SU-DHL-6 (cell line): ENCODE results near the gene SLC26A9.
A peak's percentile ranks its signal among the peaks of the same experiment; 100 is the strongest.

Source experiments
- H2AFZ ChIP-seq: fragments of 200-600 bp; sonication (generic); 2 replicates; pipeline ENCODE4 v1.6.1; 2014; ENCODE audit warnings: low read depth, mild to moderate bottlenecking, moderate library complexity, mixed read lengths, antibody characterized with exemption, low read length; ENCODE audit not compliant: severe bottlenecking
- H3F3A ChIP-seq: fragments of 200-600 bp; shearing (Covaris generic); 2 replicates; pipeline ENCODE4 v1.6.0; 2016; ENCODE audit warnings: antibody characterized with exemption, mild to moderate bottlenecking; ENCODE audit not compliant: insufficient read depth
- H3K27ac ChIP-seq: fragments of 200-600 bp; sonication (generic); 2 replicates; pipeline ENCODE4 v1.5.1; 2016; ENCODE audit warnings: low read depth, mild to moderate bottlenecking, low read length, moderate library complexity, mixed read lengths
- H3K27me3 ChIP-seq: fragments of 200-600 bp; sonication (generic), shearing (Covaris generic); 2 replicates; pipeline ENCODE4 v1.6.0; 2014; ENCODE audit warnings: mild to moderate bottlenecking, low read length
- H3K36me3 ChIP-seq: fragments of 200-600 bp; sonication (generic); 2 replicates; pipeline ENCODE4 v1.6.1; 2014; ENCODE audit warnings: mild to moderate bottlenecking, low read length, mixed read lengths
- H3K4me2 ChIP-seq: fragments of 300-600, 200-600 bp; shearing (Covaris generic), sonication (generic); 2 replicates; pipeline ENCODE4 v1.6.0; 2014; ENCODE audit warnings: low read length, low read depth, mild to moderate bottlenecking; ENCODE audit not compliant: poor library complexity, severe bottlenecking
- H3K4me3 ChIP-seq: fragments of 200-600 bp; sonication (generic); 2 replicates; pipeline ENCODE4 v1.5.1; 2014; ENCODE audit warnings: antibody characterized with exemption, low read length, mild to moderate bottlenecking, mixed read lengths; ENCODE audit not compliant: insufficient read depth, poor library complexity, severe bottlenecking
- H3K79me2 ChIP-seq: fragments of 200-600 bp; sonication (generic); 2 replicates; pipeline ENCODE4 v1.6.1; 2014; ENCODE audit warnings: mild to moderate bottlenecking, low read length, moderate library complexity; ENCODE audit not compliant: insufficient read depth
- H3K9ac ChIP-seq: fragments of 200-600 bp; sonication (generic); 2 replicates; pipeline ENCODE4 v1.7.0; 2014; ENCODE audit warnings: mild to moderate bottlenecking, low read length
- H3K9me2 ChIP-seq: fragments of 200-600 bp; sonication (generic); replicated peaks from 2 replicates; pipeline ENCODE4 v1.6.1; 2014; ENCODE audit warnings: low read length; ENCODE audit not compliant: insufficient read depth
- H3K9me3 ChIP-seq: fragments of 200-600 bp; sonication (generic); 2 replicates; pipeline ENCODE4 v1.6.1; 2014; ENCODE audit warnings: low read length, mixed read lengths; ENCODE audit not compliant: insufficient read depth
- H4K20me1 ChIP-seq: fragments of 200-600 bp; sonication (generic); 2 replicates; pipeline ENCODE4 v1.6.1; 2014; ENCODE audit warnings: low read depth, mild to moderate bottlenecking, antibody characterized with exemption, low read length, moderate library complexity, mixed read lengths
- CTCF ChIP-seq: fragments of 200-600 bp; sonication (generic); IDR thresholded peaks from one replicate; pipeline ENCODE4 v1.5.1; 2017; ENCODE audit warnings: antibody characterized with exemption, mild to moderate bottlenecking, low read length, moderate library complexity; ENCODE audit not compliant: insufficient read depth, poor library complexity, severe bottlenecking
- EZH2phosphoT487 ChIP-seq: fragments of 200-600 bp; sonication (generic), shearing (Covaris generic); conservative IDR thresholded peaks from 2 replicates; pipeline ENCODE4 v1.6.1; 2018; ENCODE audit warnings: mild to moderate bottlenecking, antibody characterized with exemption, low read length, moderate library complexity, mixed read lengths

SLC26A9 gene

DNA sequence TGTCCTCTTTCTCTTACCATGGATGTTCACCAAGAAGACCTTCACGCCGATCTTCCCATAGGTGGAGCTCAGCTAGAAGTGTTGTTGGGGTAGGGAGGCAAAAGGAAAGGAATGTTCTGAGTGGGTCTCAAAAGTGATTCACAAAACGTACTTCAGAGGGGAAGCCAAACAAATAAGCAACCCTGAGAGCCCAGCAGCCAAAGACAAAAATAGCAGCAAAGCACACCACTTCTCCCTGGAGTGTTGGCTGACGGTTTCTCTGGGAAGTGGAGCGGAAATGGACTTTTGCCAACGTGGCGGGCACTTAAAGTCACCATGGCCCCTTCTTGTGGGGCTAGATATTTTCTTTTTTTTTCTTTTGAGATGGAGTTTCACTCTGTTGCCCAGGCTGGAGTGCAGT, 23.1 kb downstream of the SLC26A9 start:
- Histone ChIP-seq H4K20me1 (no peaks in the 10 kb centered on the region), H3K79me2 (no peaks in the 10 kb centered on the region), H3K27me3 (no peaks in the 10 kb centered on the region), H3K9me3 (no peaks in the 10 kb centered on the region), H3F3A (no peaks in the 10 kb centered on the region), H3K4me3 (no peak overlapping the region), H3K36me3 (no peaks in the 10 kb centered on the region), H3K9me2 (no peaks in the 10 kb centered on the region), H3K4me2 (no peak overlapping the region), H3K9ac (no peak overlapping the region), H2AFZ (no peak overlapping the region), H3K27ac (no peak overlapping the region)
- TF ChIP-seq EZH2phosphoT487 (no peak), CTCF (no peak)

- Histone ChIP-seq H3K27me3 (no peaks in the 10 kb centered on the region), H3K36me3 (no peaks in the 10 kb centered on the region), H3K9me3 (no peaks in the 10 kb centered on the region), H4K20me1 (no peaks in the 10 kb centered on the region), H3K4me2 (no peak overlapping the region), H3F3A (no peaks in the 10 kb centered on the region), H3K9ac (no peak overlapping the region), H3K27ac (no peak overlapping the region), H3K9me2 (no peaks in the 10 kb centered on the region), H2AFZ (no peak overlapping the region), H3K4me3 (no peak overlapping the region), H3K79me2 (no peaks in the 10 kb centered on the region)
- peak; percentile 75 for TF ChIP-seq CTCF
- TF ChIP-seq EZH2phosphoT487, result no peak
These were observed 24.1 kb downstream of the SLC26A9 start for GRCh38 chr1:205918955-205919746.

DNA sequence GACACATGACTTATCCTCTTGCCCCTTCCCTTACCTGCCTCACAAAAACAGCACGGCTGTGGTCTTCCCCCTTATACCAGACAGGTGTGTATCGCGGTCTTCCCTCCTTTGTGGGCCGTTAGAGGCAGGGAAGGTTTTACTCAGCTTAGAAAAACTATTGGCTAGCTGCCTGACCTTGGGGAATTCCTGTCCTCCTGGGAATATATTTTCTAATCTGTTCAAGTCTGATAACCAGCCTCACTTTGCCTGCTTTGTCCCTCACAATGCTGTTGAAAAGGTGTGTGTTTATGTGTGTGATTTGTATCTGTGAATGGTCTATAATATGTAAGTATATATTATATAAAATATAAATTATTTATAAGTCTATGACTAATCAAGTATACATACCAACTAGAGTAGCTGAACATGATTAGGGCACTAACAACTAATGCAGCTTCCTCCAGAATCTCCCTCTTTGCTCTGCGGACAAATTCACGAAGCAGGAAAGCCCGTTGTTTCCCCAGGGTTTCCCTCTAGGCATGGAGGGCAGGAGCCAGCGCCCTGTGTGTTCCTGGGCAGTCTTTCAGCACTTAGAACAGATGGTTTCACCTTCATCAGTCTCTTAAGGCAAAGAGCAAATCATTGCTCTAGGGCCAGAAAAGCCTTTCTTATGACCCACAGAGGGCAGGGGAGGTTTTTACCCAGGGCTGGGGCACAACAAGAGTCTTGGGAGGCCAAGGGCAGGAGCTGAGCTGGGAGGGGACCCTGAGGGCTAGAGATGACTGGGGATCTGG, 25.6 kb downstream of the SLC26A9 start:
- no peaks in the 10 kb centered on the region for H3K79me2 ChIP-seq
- H3K9me3 ChIP-seq, result no peaks in the 10 kb centered on the region
- no peaks in the 10 kb centered on the region for H3K27me3 ChIP-seq
- no peak overlapping the region for H3K4me2 ChIP-seq
- no peak overlapping the region for H3K27ac ChIP-seq
- H3K9me2 ChIP-seq, result no peaks in the 10 kb centered on the region
- H3K9ac ChIP-seq, result no peak overlapping the region
- no peaks in the 10 kb centered on the region for H3F3A ChIP-seq
- no peaks in the 10 kb centered on the region for H3K36me3 ChIP-seq
- no peaks in the 10 kb centered on the region for H4K20me1 ChIP-seq
- TF ChIP-seq EZH2phosphoT487 (no peak), CTCF (no peak)
- no peak overlapping the region for H3K4me3 ChIP-seq
- no peak overlapping the region for H2AFZ ChIP-seq
